Measurements from ENCODE around the gene VWA3B. TPM values are rescaled to one million over a fixed set of nuclear protein-coding genes. Genes with fewer than 3 reads are reported as not detected.

The VWA3B gene
- polyA plus RNA-seq, 3 donors = not detected

DNA sequence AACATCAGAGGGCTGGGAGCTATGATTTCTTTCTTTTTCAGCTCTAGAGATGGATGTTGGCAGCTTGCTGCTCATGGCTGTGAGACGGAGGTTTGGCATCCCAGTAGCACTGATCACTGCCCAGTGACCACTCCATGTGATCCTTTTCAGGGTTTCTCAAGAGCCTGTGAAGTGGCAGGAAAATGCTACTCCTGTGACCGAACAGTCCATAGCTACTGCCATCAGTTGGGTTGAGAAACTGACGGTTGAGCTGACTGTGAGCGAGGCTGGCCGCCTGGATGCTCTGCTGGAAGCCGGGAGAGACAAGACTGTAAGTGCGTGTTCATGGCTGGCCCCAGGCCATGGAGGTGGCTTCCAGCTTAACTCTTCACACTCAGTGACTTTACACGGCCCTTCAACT, 34.2 kb downstream of the VWA3B start:
- intact Hi-C loops (cut with micrococcal nuclease) = no loop called here
- no peak for DNase-seq
- H3K79me2 ChIP-seq (ENCODE audit: insufficient read depth, low read length) = no peaks in the 10 kb centered on the region
- Mint-ChIP-seq H3K27ac (peak overlapping the region in 1 of 7 donors; percentile 37), H3K4me1 (peaks cover 18% of the 10 kb centered on the region), H3K9me3 (peaks cover 0 to 4% (median 0%) of the 10 kb centered on the region in 7 donors), H3K36me3 (no peaks in the 10 kb centered on the region), H3K4me3 (no peak overlapping the region), H3K27me3 (ENCODE audit: low read depth in 3 of 3) (peaks cover 9 to 19% (median 18%) of the 10 kb centered on the region in 3 donors)
- TF ChIP-seq, protein P1, sequence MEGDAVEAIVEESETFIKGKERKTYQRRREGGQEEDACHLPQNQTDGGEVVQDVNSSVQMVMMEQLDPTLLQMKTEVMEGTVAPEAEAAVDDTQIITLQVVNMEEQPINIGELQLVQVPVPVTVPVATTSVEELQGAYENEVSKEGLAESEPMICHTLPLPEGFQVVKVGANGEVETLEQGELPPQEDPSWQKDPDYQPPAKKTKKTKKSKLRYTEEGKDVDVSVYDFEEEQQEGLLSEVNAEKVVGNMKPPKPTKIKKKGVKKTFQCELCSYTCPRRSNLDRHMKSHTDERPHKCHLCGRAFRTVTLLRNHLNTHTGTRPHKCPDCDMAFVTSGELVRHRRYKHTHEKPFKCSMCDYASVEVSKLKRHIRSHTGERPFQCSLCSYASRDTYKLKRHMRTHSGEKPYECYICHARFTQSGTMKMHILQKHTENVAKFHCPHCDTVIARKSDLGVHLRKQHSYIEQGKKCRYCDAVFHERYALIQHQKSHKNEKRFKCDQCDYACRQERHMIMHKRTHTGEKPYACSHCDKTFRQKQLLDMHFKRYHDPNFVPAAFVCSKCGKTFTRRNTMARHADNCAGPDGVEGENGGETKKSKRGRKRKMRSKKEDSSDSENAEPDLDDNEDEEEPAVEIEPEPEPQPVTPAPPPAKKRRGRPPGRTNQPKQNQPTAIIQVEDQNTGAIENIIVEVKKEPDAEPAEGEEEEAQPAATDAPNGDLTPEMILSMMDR (IDR thresholded peaks at IDR 0.05) = no peak
- no peak overlapping the region for H3K4me3 ChIP-seq (replicated peaks in 1 of 3; ENCODE audit: low read depth in 2 of 3, low read length in 3 of 3)
- H3K9ac ChIP-seq (ENCODE audit: insufficient read depth, low read length, poor library complexity, severe bottlenecking) = no peak overlapping the region
- H3K4me1 ChIP-seq (ENCODE audit: control insufficient read depth in 1 of 2, insufficient read depth in 2 of 2, low read length in 2 of 2) = peaks cover 8 to 10% of the 10 kb centered on the region in 2 donors
- no peak overlapping the region for H2AFZ ChIP-seq (ENCODE audit: insufficient read depth, low read depth, low read length, poor library complexity, severe bottlenecking)
- no peak overlapping the region for H3K27ac ChIP-seq (ENCODE audit: low read depth in 1 of 2, low read length in 2 of 2)
- WGBS (ENCODE audit: insufficient coverage) = 97% methylated on average over 7 of the region's 8 CpGs
- H3K4me2 ChIP-seq (replicated peaks; ENCODE audit: extremely low read depth, low read length, poor library complexity, severe bottlenecking) = no peak overlapping the region
- no peaks in the 10 kb centered on the region for H4K20me1 ChIP-seq (ENCODE audit: insufficient read depth, low read length)
- no peaks in the 10 kb centered on the region for H3K36me3 ChIP-seq (replicated peaks in 1 of 2; ENCODE audit: control insufficient read depth in 1 of 2, insufficient read depth in 2 of 2, low read length in 2 of 2)
- no peaks in the 10 kb centered on the region for H3K9me3 ChIP-seq (replicated peaks in 1 of 2; ENCODE audit: control insufficient read depth in 1 of 2, insufficient read depth in 1 of 2, low read length in 2 of 2)
- no peaks in the 10 kb centered on the region for H3K27me3 ChIP-seq (ENCODE audit: control insufficient read depth in 2 of 2, insufficient read depth in 2 of 2, low read length in 2 of 2)

DNA sequence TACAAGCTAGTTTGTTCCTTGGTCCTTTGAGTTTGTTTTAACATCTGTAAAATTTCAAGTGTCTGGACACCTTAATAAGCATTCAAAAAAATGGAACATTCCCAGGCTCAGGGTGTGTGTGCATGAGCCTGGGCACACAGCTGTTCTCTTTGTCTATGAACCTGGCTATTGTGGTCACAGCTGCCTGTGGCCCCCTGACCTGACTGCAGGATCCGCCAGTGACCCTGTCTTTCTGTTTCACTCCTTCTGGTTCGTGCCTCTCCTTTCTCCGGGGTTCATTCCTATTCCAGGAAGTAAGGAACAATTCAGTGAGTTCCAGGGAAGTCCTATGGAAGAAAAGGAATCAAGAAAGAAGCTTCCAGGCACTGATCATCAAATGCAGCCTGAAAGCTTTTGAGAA, 35.6 kb downstream of the VWA3B start:
- WGBS (ENCODE audit: insufficient coverage) = 74% methylated on average over 2 of the region's 3 CpGs
- Mint-ChIP-seq H3K9me3 (peaks cover 0 to 2% (median 0%) of the 10 kb centered on the region in 7 donors), H3K36me3 (no peaks in the 10 kb centered on the region)

More for the DNA sequence above, 35.6 kb downstream of the VWA3B start:
- no peak for DNase-seq
- Histone ChIP-seq H3K9me3 (replicated peaks in 1 of 2; ENCODE audit: control insufficient read depth in 1 of 2, insufficient read depth in 1 of 2, low read length in 2 of 2) (no peaks in the 10 kb centered on the region), H3K79me2 (ENCODE audit: insufficient read depth, low read length) (no peaks in the 10 kb centered on the region), H3K27me3 (ENCODE audit: control insufficient read depth in 2 of 2, insufficient read depth in 2 of 2, low read length in 2 of 2) (no peaks in the 10 kb centered on the region), H4K20me1 (ENCODE audit: insufficient read depth, low read length) (no peaks in the 10 kb centered on the region), H3K4me1 (ENCODE audit: control insufficient read depth in 1 of 2, insufficient read depth in 2 of 2, low read length in 2 of 2) (peaks cover 8 to 10% of the 10 kb centered on the region in 2 donors), H3K9ac (ENCODE audit: insufficient read depth, low read length, poor library complexity, severe bottlenecking) (no peak overlapping the region), H3K36me3 (replicated peaks in 1 of 2; ENCODE audit: control insufficient read depth in 1 of 2, insufficient read depth in 2 of 2, low read length in 2 of 2) (no peaks in the 10 kb centered on the region), H3K27ac (ENCODE audit: low read depth in 1 of 2, low read length in 2 of 2) (no peak overlapping the region), H2AFZ (ENCODE audit: insufficient read depth, low read depth, low read length, poor library complexity, severe bottlenecking) (no peak overlapping the region), H3K4me3 (replicated peaks in 1 of 3; ENCODE audit: low read depth in 2 of 3, low read length in 3 of 3) (no peak overlapping the region), H3K4me2 (replicated peaks; ENCODE audit: extremely low read depth, low read length, poor library complexity, severe bottlenecking) (no peak overlapping the region)
- H3K4me1 Mint-ChIP-seq = peaks cover 13% of the 10 kb centered on the region
- intact Hi-C loops (cut with micrococcal nuclease) = no loop called here
- peaks cover 13 to 19% (median 18%) of the 10 kb centered on the region in 3 donors for H3K27me3 Mint-ChIP-seq (ENCODE audit: low read depth in 3 of 3)
- no peak overlapping the region for H3K4me3 Mint-ChIP-seq
- no peak overlapping the region for H3K27ac Mint-ChIP-seq
- TF ChIP-seq, protein P1 (IDR thresholded peaks at IDR 0.05) = no peak

Data from CD14-positive monocyte (primary cell).